ENCODE measurements around the gene LYSMD1. TPM values are rescaled to one million over a fixed set of nuclear protein-coding genes. Genes with fewer than 3 reads are reported as not detected.
"Not testable (repeated sequence)": the region's sequence is repeated elsewhere in the genome, so short reads cannot be mapped to it uniquely, and the experiment has no call there.

Gene LYSMD1
- total RNA-seq, 1 experiment from 2014 or later: 6.7 TPM

DNA sequence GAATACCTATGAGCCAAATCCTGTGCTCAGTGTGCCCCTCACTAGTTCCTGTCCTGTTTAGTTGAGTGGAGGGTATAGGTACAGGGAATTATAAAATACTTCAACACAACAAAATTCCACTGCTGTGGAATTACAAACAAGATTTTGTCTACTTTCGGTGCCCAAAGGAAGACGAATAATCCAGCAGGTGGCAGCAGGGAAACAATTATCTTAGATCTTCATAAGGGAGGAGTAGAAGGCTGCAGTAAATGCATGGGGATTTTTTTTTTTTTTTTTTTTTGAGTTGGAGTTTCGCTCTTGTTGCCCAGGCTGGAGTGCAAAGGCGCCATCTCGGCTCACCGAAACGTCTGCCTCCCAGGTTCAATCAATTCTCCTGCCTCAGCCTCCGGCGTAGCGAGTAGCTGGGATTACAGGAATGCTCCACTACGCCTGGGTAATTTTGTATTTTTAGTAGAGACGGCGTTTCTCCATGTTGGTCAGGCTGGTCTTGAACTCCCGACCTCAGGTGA lies 30.6 kb upstream of the LYSMD1 start:
- no peak overlapping the region for H2BK12ac ChIP-seq (ENCODE audit: insufficient read length, low read depth, low read length)
- H3K9ac ChIP-seq (ENCODE audit: extremely low read depth, insufficient read length, low read length): no peak overlapping the region
- no peaks in the 10 kb centered on the region for H3K27me3 ChIP-seq (ENCODE audit: insufficient read depth, low read length)
- H3K27ac ChIP-seq (ENCODE audit: insufficient read length, low read depth, low read length): no peak overlapping the region
- Mint-ChIP-seq H3K4me3 (peak overlapping the region in 1 of 2 experiments; percentile 67; a peak in 2 of 5 replicates), H3K27ac (peak overlapping the region in 1 of 3 experiments; percentile 42; a peak in 1 of 7 replicates), H3K9me3 (peaks cover 2% of the 10 kb centered on the region in 2 experiments; a peak in 2 of 5 replicates), H3K4me1 (peaks cover 20 to 23% of the 10 kb centered on the region in 2 experiments), H3K27me3 (ENCODE audit: low read depth) (peaks cover 6% of the 10 kb centered on the region), H3K36me3 (ENCODE audit: insufficient read depth in 1 of 3, low read depth in 3 of 3) (peaks cover 3 to 8% (median 4%) of the 10 kb centered on the region in 3 experiments; a peak in 5 of 7 replicates)
- TF ChIP-seq, protein P1, sequence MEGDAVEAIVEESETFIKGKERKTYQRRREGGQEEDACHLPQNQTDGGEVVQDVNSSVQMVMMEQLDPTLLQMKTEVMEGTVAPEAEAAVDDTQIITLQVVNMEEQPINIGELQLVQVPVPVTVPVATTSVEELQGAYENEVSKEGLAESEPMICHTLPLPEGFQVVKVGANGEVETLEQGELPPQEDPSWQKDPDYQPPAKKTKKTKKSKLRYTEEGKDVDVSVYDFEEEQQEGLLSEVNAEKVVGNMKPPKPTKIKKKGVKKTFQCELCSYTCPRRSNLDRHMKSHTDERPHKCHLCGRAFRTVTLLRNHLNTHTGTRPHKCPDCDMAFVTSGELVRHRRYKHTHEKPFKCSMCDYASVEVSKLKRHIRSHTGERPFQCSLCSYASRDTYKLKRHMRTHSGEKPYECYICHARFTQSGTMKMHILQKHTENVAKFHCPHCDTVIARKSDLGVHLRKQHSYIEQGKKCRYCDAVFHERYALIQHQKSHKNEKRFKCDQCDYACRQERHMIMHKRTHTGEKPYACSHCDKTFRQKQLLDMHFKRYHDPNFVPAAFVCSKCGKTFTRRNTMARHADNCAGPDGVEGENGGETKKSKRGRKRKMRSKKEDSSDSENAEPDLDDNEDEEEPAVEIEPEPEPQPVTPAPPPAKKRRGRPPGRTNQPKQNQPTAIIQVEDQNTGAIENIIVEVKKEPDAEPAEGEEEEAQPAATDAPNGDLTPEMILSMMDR (conservative IDR thresholded peaks at IDR 0.05): peak; percentile 52; the same call in 2 of the 3 replicates
- H4K5ac ChIP-seq (ENCODE audit: insufficient read length, low read depth, low read length): no peak overlapping the region
- H4K20me1 ChIP-seq (ENCODE audit: control insufficient read depth, insufficient read depth, insufficient read length): no peaks in the 10 kb centered on the region
- H3K4ac ChIP-seq (ENCODE audit: low read depth, low read length): no peak overlapping the region
- no peak overlapping the region for H3K14ac ChIP-seq (ENCODE audit: insufficient read depth, low read length)
- no peak overlapping the region for H2BK120ac ChIP-seq (ENCODE audit: low read depth, low read length, poor library complexity, severe bottlenecking)
- no peaks in the 10 kb centered on the region for H3K79me1 ChIP-seq (ENCODE audit: insufficient read depth, low read depth, low read length, poor library complexity, severe bottlenecking)
- no peak overlapping the region for H3K18ac ChIP-seq (ENCODE audit: insufficient read length, low read depth, low read length)
- H3K56ac ChIP-seq (ENCODE audit: insufficient read length, low read depth, low read length): no peak overlapping the region
- no peak overlapping the region for H2BK20ac ChIP-seq (ENCODE audit: low read depth, low read length, poor library complexity, severe bottlenecking)
- H2AFZ ChIP-seq (ENCODE audit: low read length): no peak overlapping the region
- no peak overlapping the region for H3K4me2 ChIP-seq (ENCODE audit: insufficient read depth, insufficient read length, low read length)
- no peak overlapping the region for H4K8ac ChIP-seq (replicated peaks; ENCODE audit: insufficient read length, low read depth, low read length)
- no peak overlapping the region for H3T11ph ChIP-seq (ENCODE audit: low read length)
- peak; percentile 35 for DNase-seq
- H2AK5ac ChIP-seq (ENCODE audit: insufficient read length, low read length): no peak overlapping the region
- no peak overlapping the region for H4K91ac ChIP-seq (ENCODE audit: insufficient read length, low read depth, low read length)
- H2BK5ac ChIP-seq (ENCODE audit: insufficient read length, low read length): no peak overlapping the region
- peaks cover 21% of the 10 kb centered on the region for H3K79me2 ChIP-seq (ENCODE audit: insufficient read depth, low read length)
- no peaks in the 10 kb centered on the region for H3K4me1 ChIP-seq (ENCODE audit: insufficient read depth, low read length)
- no peak overlapping the region for H2BK15ac ChIP-seq (ENCODE audit: low read depth, low read length)
- no peak overlapping the region for H3K23ac ChIP-seq (ENCODE audit: insufficient read length, low read depth, low read length)
- WGBS (ENCODE audit: extremely low coverage, insufficient read length, low lambda C conversion rate): no CpG with 5 or more reads among the region's 14 CpGs
- peaks cover 6% of the 10 kb centered on the region for H3K23me2 ChIP-seq (ENCODE audit: insufficient read length, low read depth, low read length, poor library complexity, severe bottlenecking)
- H3K9me3 ChIP-seq (ENCODE audit: control insufficient read depth, low read depth, low read length): no peaks in the 10 kb centered on the region

DNA sequence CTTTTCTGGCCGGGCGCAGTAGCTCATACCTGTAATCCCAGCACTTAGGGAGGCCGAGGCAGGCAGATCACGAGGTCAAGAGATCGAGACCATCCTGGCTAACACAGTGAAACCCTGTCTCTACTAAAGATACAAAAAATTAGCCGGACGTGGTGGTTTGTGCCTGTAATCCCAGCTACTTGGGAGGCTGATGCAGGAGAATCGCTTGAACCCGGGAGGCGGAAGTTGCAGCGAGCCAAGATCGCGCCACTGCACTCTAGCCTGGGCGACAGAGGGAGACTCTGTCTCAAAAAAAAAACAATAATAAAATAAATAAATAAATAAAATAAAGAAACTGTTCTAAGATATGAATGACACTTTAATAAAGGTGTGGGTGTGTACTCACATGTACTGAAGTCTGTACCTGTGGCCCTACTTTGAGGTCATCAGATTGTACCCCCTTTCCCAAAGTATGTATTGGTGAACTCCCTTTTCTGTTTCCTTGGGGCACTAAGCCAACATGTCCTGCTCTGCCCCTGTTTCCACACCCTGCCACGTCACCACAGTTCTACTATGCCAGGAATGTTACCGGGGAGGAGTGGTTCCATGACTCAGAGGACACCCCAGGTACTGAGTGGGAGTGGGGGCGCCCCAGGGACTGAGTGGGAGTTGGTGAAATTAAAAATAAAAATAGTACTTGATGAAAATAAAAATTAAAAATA lies 29.3 kb upstream of the LYSMD1 start:
- H4K20me1 ChIP-seq (ENCODE audit: control insufficient read depth, insufficient read depth, insufficient read length); H3T11ph ChIP-seq (ENCODE audit: low read length); H3K14ac ChIP-seq (ENCODE audit: insufficient read depth, low read length); H4K5ac ChIP-seq (ENCODE audit: insufficient read length, low read depth, low read length); H3K27me3 ChIP-seq (ENCODE audit: insufficient read depth, low read length); H3K4me1 ChIP-seq (ENCODE audit: insufficient read depth, low read length); H2BK120ac ChIP-seq (ENCODE audit: low read depth, low read length, poor library complexity, severe bottlenecking); H2BK12ac ChIP-seq (ENCODE audit: insufficient read length, low read depth, low read length); H3K9me3 Mint-ChIP-seq; H2BK20ac ChIP-seq (ENCODE audit: low read depth, low read length, poor library complexity, severe bottlenecking); H3K27ac Mint-ChIP-seq; H4K91ac ChIP-seq (ENCODE audit: insufficient read length, low read depth, low read length); DNase-seq; H3K56ac ChIP-seq (ENCODE audit: insufficient read length, low read depth, low read length); H3K27me3 Mint-ChIP-seq (ENCODE audit: low read depth); H3K18ac ChIP-seq (ENCODE audit: insufficient read length, low read depth, low read length); H3K4ac ChIP-seq (ENCODE audit: low read depth, low read length); H3K9ac ChIP-seq (ENCODE audit: extremely low read depth, insufficient read length, low read length); H2AFZ ChIP-seq (ENCODE audit: low read length); H4K8ac ChIP-seq (replicated peaks; ENCODE audit: insufficient read length, low read depth, low read length); H2BK15ac ChIP-seq (ENCODE audit: low read depth, low read length); H3K23me2 ChIP-seq (ENCODE audit: insufficient read length, low read depth, low read length, poor library complexity, severe bottlenecking); H2AK5ac ChIP-seq (ENCODE audit: insufficient read length, low read length); H3K23ac ChIP-seq (ENCODE audit: insufficient read length, low read depth, low read length); H3K36me3 Mint-ChIP-seq (ENCODE audit: insufficient read depth in 1 of 3, low read depth in 3 of 3); H3K4me2 ChIP-seq (ENCODE audit: insufficient read depth, insufficient read length, low read length); H3K27ac ChIP-seq (ENCODE audit: insufficient read length, low read depth, low read length); H2BK5ac ChIP-seq (ENCODE audit: insufficient read length, low read length); H3K9me3 ChIP-seq (ENCODE audit: control insufficient read depth, low read depth, low read length); H3K79me1 ChIP-seq (ENCODE audit: insufficient read depth, low read depth, low read length, poor library complexity, severe bottlenecking); H3K4me3 Mint-ChIP-seq: not testable (repeated sequence)
- peaks cover 14% of the 10 kb centered on the region; the same call in 1 of the 2 replicates for H3K79me2 ChIP-seq (ENCODE audit: insufficient read depth, low read length)
- WGBS (ENCODE audit: extremely low coverage, insufficient read length, low lambda C conversion rate): no CpG with 5 or more reads among the region's 17 CpGs
- H3K4me1 Mint-ChIP-seq: peaks cover 15 to 18% of the 10 kb centered on the region in 2 experiments

Data from H9 (cell line).